Parathyroid adenoma (tissue), 2 donors: Measurements from ENCODE around the gene IDI1.
"Not testable (repeated sequence)": the region's sequence is repeated elsewhere in the genome, so short reads cannot be mapped to it uniquely, and the experiment has no call there.

ENCODE experiments used
- H2AFZ ChIP-seq: fragments of 300-600 bp; sonication (generic); one replicate; pipeline ENCODE4 v1.7.0; 2017; ENCODE audit warnings: antibody characterized with exemption, mild to moderate bottlenecking
- H3K27ac ChIP-seq: fragments of 300-600 bp; sonication (generic); one replicate; pipeline ENCODE4 v1.7.0; 2017
- H3K27me3 ChIP-seq: fragments of 300-600 bp; sonication (generic); one replicate; pipeline ENCODE4 v1.7.0; 2017; ENCODE audit warnings: low read length; ENCODE audit not compliant: control insufficient read depth, insufficient read depth
- H3K36me3 ChIP-seq: fragments of 300-600 bp; sonication (generic); one replicate; pipeline ENCODE4 v1.7.0; 2017; ENCODE audit warnings: low read length; ENCODE audit not compliant: control insufficient read depth, insufficient read depth
- H3K4me1 ChIP-seq: fragments of 300-600 bp; sonication (generic); one replicate; pipeline ENCODE4 v1.7.0; 2017; ENCODE audit warnings: control low read depth
- H3K4me2 ChIP-seq: fragments of 300-600 bp; sonication (generic); one replicate; pipeline ENCODE4 v1.7.0; 2017; ENCODE audit warnings: low read length
- H3K4me3 ChIP-seq: fragments of 300-600 bp; sonication (generic); one replicate; pipeline ENCODE4 v1.7.0; 2017; ENCODE audit warnings: low read depth, low read length
- H3K79me2 ChIP-seq: fragments of 300-600 bp; sonication (generic); one replicate; pipeline ENCODE4 v1.7.0; 2017; ENCODE audit warnings: control low read depth
- H3K9ac ChIP-seq: fragments of 300-600 bp; sonication (generic); one replicate; pipeline ENCODE4 v1.7.0; 2017; ENCODE audit warnings: mild to moderate bottlenecking
- H3K9me3 ChIP-seq: fragments of 300-600 bp; sonication (generic); one replicate; pipeline ENCODE4 v1.7.0; 2017; ENCODE audit warnings: low read length; ENCODE audit not compliant: control insufficient read depth
- TF ChIP-seq, protein P1 (sequence below): fragments of 300-600 bp; sonication (generic); IDR thresholded peaks from one replicate; pipeline ENCODE4 v1.7.0; 2017; ENCODE audit warnings: antibody characterized with exemption, mild to moderate bottlenecking
- donor health status: primary hyperparathyroidism.

The IDI1 gene

GRCh38 chr10:1040133-1040532 is 8.8 kb downstream of the IDI1 start:
- H2AFZ ChIP-seq = no peak overlapping the region
- H3K4me1 ChIP-seq = no peaks in the 10 kb centered on the region
- H3K27me3 ChIP-seq = no peaks in the 10 kb centered on the region
- H3K9ac ChIP-seq = no peak overlapping the region
- no peaks in the 10 kb centered on the region for H3K36me3 ChIP-seq
- H3K4me2 ChIP-seq = no peak overlapping the region
- TF ChIP-seq, protein P1, sequence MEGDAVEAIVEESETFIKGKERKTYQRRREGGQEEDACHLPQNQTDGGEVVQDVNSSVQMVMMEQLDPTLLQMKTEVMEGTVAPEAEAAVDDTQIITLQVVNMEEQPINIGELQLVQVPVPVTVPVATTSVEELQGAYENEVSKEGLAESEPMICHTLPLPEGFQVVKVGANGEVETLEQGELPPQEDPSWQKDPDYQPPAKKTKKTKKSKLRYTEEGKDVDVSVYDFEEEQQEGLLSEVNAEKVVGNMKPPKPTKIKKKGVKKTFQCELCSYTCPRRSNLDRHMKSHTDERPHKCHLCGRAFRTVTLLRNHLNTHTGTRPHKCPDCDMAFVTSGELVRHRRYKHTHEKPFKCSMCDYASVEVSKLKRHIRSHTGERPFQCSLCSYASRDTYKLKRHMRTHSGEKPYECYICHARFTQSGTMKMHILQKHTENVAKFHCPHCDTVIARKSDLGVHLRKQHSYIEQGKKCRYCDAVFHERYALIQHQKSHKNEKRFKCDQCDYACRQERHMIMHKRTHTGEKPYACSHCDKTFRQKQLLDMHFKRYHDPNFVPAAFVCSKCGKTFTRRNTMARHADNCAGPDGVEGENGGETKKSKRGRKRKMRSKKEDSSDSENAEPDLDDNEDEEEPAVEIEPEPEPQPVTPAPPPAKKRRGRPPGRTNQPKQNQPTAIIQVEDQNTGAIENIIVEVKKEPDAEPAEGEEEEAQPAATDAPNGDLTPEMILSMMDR = no peak
- H3K27ac ChIP-seq = no peak overlapping the region
- no peaks in the 10 kb centered on the region for H3K79me2 ChIP-seq
- H3K4me3 ChIP-seq = no peak overlapping the region
- no peaks in the 10 kb centered on the region for H3K9me3 ChIP-seq

DNA sequence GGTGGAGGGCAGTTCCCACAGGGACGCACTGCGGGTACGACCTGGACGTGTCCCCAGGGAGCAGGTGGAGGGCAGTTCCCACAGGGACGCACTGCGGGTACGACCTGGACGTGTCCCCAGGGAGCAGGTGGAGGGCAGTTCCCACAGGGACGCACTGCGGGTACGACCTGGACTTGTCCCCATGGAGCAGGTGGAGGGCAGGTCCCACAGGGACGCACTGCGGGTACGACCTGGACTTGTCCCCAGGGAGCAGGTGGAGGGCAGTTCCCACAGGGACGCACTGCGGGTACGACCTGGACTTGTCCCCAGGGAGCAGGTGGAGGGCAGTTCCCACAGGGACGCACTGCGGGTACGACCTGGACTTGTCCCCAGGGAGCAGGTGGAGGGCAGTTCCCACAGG is 10.2 kb downstream of the IDI1 start:
- H3K4me3 ChIP-seq, H3K4me1 ChIP-seq, H3K27me3 ChIP-seq, H3K9ac ChIP-seq, H2AFZ ChIP-seq, H3K4me2 ChIP-seq, H3K27ac ChIP-seq, H3K79me2 ChIP-seq, H3K9me3 ChIP-seq, H3K36me3 ChIP-seq: not testable (repeated sequence)

GRCh38 chr10:1037098-1037497 is 11.8 kb downstream of the IDI1 start:
- no peaks in the 10 kb centered on the region for H3K79me2 ChIP-seq
- H3K27ac ChIP-seq = no peak overlapping the region
- no peaks in the 10 kb centered on the region for H3K27me3 ChIP-seq
- H3K9ac ChIP-seq = no peak overlapping the region
- H3K4me1 ChIP-seq = no peaks in the 10 kb centered on the region
- no peak overlapping the region for H3K4me2 ChIP-seq
- no peaks in the 10 kb centered on the region for H3K9me3 ChIP-seq
- no peak overlapping the region for H3K4me3 ChIP-seq
- TF ChIP-seq, protein P1 = no peak
- no peaks in the 10 kb centered on the region for H3K36me3 ChIP-seq
- H2AFZ ChIP-seq = no peak overlapping the region

DNA sequence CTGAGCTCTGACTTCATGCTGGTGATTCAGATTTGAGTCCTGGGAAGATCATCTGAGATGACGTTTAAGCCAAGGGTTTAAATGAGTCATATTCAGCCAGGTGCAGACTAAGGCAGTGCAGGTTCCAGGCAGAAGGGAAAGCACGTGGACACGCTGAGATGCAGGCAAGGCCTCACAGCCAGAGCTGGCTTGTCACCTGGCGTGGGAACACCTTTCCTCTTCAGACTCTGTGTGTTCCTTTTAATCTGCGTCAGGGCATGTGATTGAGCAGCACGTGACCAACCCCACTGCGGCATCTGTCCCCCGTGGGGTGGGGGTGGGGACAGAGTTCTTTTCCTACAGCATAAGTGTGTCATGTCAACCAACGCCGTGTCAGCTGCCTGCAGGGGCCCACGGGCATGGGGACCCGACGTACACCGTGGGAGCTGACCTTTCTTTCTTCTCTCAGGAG is 12.6 kb downstream of the IDI1 start:
- no peaks in the 10 kb centered on the region for H3K27me3 ChIP-seq

GRCh38 chr10:1035201-1035600 is 13.7 kb downstream of the IDI1 start:
- Histone ChIP-seq H3K4me2 (no peak overlapping the region), H3K27ac (no peak overlapping the region), H3K9ac (no peak overlapping the region)

More for the DNA sequence above, 12.6 kb downstream of the IDI1 start:
- H3K79me2 ChIP-seq = no peaks in the 10 kb centered on the region
- no peak overlapping the region for H3K9ac ChIP-seq
- H3K9me3 ChIP-seq = no peaks in the 10 kb centered on the region
- TF ChIP-seq, protein P1 = no peak
- H3K36me3 ChIP-seq = no peaks in the 10 kb centered on the region
- no peak overlapping the region for H3K27ac ChIP-seq
- H3K4me2 ChIP-seq = no peak overlapping the region
- no peak overlapping the region for H2AFZ ChIP-seq
- no peak overlapping the region for H3K4me3 ChIP-seq
- H3K4me1 ChIP-seq = no peaks in the 10 kb centered on the region

More at GRCh38 chr10:1035201-1035600, 13.7 kb downstream of the IDI1 start:
- Histone ChIP-seq H3K9me3 (no peaks in the 10 kb centered on the region), H3K4me3 (no peak overlapping the region), H3K27me3 (no peaks in the 10 kb centered on the region), H3K79me2 (no peaks in the 10 kb centered on the region), H3K36me3 (no peaks in the 10 kb centered on the region), H3K4me1 (no peaks in the 10 kb centered on the region), H2AFZ (no peak overlapping the region)
- TF ChIP-seq, protein P1 = no peak
